K562 (cell line): ENCODE data around the gene ZDHHC18. TPM values are rescaled to one million over a fixed set of nuclear protein-coding genes. Genes with fewer than 3 reads are reported as not detected.

ENCODE experiments used
- CREB3L1 ChIP-seq: fragments of 450-650 bp; IDR thresholded peaks from 2 replicates; pipeline ENCODE4 v1.6.1; 2014; ENCODE audit warnings: low read depth, mild to moderate bottlenecking, moderate library complexity, borderline replicate concordance
- IRF2 ChIP-seq: sonication (generic); formaldehyde crosslinking; IDR thresholded peaks from 2 replicates; pipeline ENCODE4 v1.8.1; 2022; ENCODE audit warnings: mild to moderate bottlenecking, missing genetic modification reagents
- MGA ChIP-seq: fragments of 450-650 bp; IDR thresholded peaks from 2 replicates; pipeline ENCODE4 v1.6.1; 2016; ENCODE audit warnings: mild to moderate bottlenecking, moderate library complexity
- POLR2H ChIP-seq: IDR thresholded peaks from 2 replicates; pipeline ENCODE4 v1.6.1; 2016; ENCODE audit warnings: missing genetic modification characterization, low read depth, mild to moderate bottlenecking, control low read depth, missing compliant biosample characterization, moderate library complexity
- PREB ChIP-seq: sonication (generic); formaldehyde crosslinking; IDR thresholded peaks from 2 replicates; pipeline ENCODE4 v1.8.1; 2023; ENCODE audit warnings: mild to moderate bottlenecking, missing genetic modification reagents
- TEAD1 ChIP-seq, 2 experiments: fragments of 450-650 bp in 1 of 2; sonication (generic) in 1 of 2; formaldehyde crosslinking; IDR thresholded peaks; 2 replicates each; pipeline versions ENCODE4 v1.4.0 to v1.8.0; 2020 to 2022; ENCODE audit warnings: mild to moderate bottlenecking in 2 of 2, missing genetic modification reagents in 1 of 2
- U2AF1 ChIP-seq: fragments of 200-400 bp; formaldehyde crosslinking; optimal IDR thresholded peaks from 2 replicates; pipeline ENCODE3; 2017; ENCODE audit warnings: mild to moderate bottlenecking, low read depth, low read length, moderate library complexity
- XRCC5 ChIP-seq: fragments of 200-400 bp; formaldehyde crosslinking; IDR thresholded peaks from 2 replicates; pipeline ENCODE4 v1.6.1; 2017; ENCODE audit warnings: low read depth, mild to moderate bottlenecking, low read length
- ZC3H8 ChIP-seq: fragments of 450-650 bp; IDR thresholded peaks from 2 replicates; pipeline ENCODE4 v1.6.1; 2017
- ZNF347 ChIP-seq: fragments of 450-650 bp; formaldehyde crosslinking; IDR thresholded peaks from 2 replicates; pipeline ENCODE4 v1.4.0; 2020; ENCODE audit warnings: low read depth, mild to moderate bottlenecking, moderate library complexity
- ZNF507 ChIP-seq: conservative IDR thresholded peaks from 2 replicates; pipeline ENCODE4 v1.6.1; 2017; ENCODE audit warnings: missing genetic modification characterization, missing compliant biosample characterization
- ZNF583 ChIP-seq: fragments of 250-450 bp; sonication (Bioruptor Pico); IDR thresholded peaks from 2 replicates; pipeline ENCODE4 v1.4.0; 2020
- polyA plus RNA-seq, 8 experiments: library from polyadenylated mRNA; depleted of rRNA in 4 of 8; stranded (reverse) in 5 of 8; unstranded in 3 of 8; fragments of >200 nt; fragmentation: Nextera tagmentation in 2 of 8; fragmentation: Illumina TruSeq in 1 of 8; extraction: Ambion mirVana in 2 of 8; extraction: Trizol in 1 of 8; gene quantifications; 2 replicates each; pipeline versions ENCODE4 v1.2.1 to v1.2.3, GENCODE V29; 2011 to 2014; ENCODE audit warnings: inconsistent platforms in 1 of 8, missing spikeins in 1 of 8
- total RNA-seq, 7 experiments: library from RNA; depleted of rRNA in 6 of 7; stranded (reverse); fragments of >200 nt in 6 of 7; fragmentation: Illumina TruSeq in 2 of 7; extraction: Trizol in 2 of 7; gene quantifications; 2 replicates each; pipeline versions ENCODE4 v1.2.1 to v1.2.3, GENCODE V29; 2011 to 2021; ENCODE audit warnings: low replicate concordance in 1 of 7

Gene ZDHHC18
- total and polyA plus RNA-seq, 9 of the 15 experiments (the other 6 are each of a cell fraction or from before 2014, with no cell fraction given): 0.42 to 35.6 (median 15.8) TPM

- no peak for TF ChIP-seq MGA
- no peak for TF ChIP-seq U2AF1
- no peak for TF ChIP-seq CREB3L1
- TF ChIP-seq POLR2H (tag): no peak; the same call in 1 of the 2 replicates
- no peak for TF ChIP-seq ZNF507 (tag)
- TF ChIP-seq XRCC5: peak; percentile 98
- TF ChIP-seq ZC3H8: no peak
- TF ChIP-seq TEAD1 (CRISPR knock-in tag; IDR thresholded peaks at IDR 0.05): peak in 1 of 2 experiments; percentile 65; a peak in 1 of 4 replicates
- no peak for TF ChIP-seq ZNF583 (CRISPR knock-in tag)
- no peak for TF ChIP-seq IRF2 (CRISPR knock-in tag)
- TF ChIP-seq ZNF347 (CRISPR knock-in tag): no peak
- TF ChIP-seq PREB: no peak
Observed at GRCh38 chr1:26788836-26789611, 37.5 kb upstream of the ZDHHC18 start (continued).
